AG04450 (cell line): Measurements from ENCODE around the gene HEPHL1. TPM values are rescaled to one million over a fixed set of nuclear protein-coding genes. Genes with fewer than 3 reads are reported as not detected.

Experiments
- CTCF ChIA-PET: fragments of 300-600, 350-600 bp; formaldehyde crosslinking; extraction: SDS; loops from one replicate; lab custom pipeline; 2022; ENCODE audit warnings: antibody characterized with exemption, inconsistent platforms; lab: Charles Lee
- POLR2A ChIA-PET: fragments of 350-600 bp; formaldehyde crosslinking; extraction: SDS; loops from one replicate; lab custom pipeline; 2021; ENCODE audit warnings: antibody characterized with exemption, inconsistent platforms; lab: Yijun Ruan, JAX
- DNase-seq: peaks from one replicate; pipeline ENCODE4 v3.0.0-alpha.2; 2011; ENCODE audit warnings: low read depth, low spot score
- H3K27ac ChIP-seq: one replicate; pipeline ENCODE4 v1.5.1; 2012; ENCODE audit warnings: low read depth, low read length, control low read depth
- H3K27me3 ChIP-seq: one replicate; pipeline ENCODE4 v1.6.0; 2012; ENCODE audit warnings: low read length; ENCODE audit not compliant: control insufficient read depth, insufficient read depth
- H3K4me3 ChIP-seq: 2 replicates; pipeline ENCODE4 v1.5.1; 2011; ENCODE audit warnings: mild to moderate bottlenecking, low read depth, low read length, control low read depth
- H3K9me3 ChIP-seq: 2 replicates; pipeline ENCODE4 v1.5.1; 2012; ENCODE audit warnings: low read length; ENCODE audit not compliant: control insufficient read depth, insufficient read depth
- polyA plus RNA-seq: library from polyadenylated mRNA; depleted of rRNA; stranded (reverse); fragments of >200 nt; gene quantifications from 2 replicates; pipeline ENCODE4 v1.2.3, GENCODE V29; 2011
- TF ChIP-seq, protein P1 (sequence below): IDR thresholded peaks from 2 replicates; pipeline ENCODE4 v1.5.1; 2011; ENCODE audit warnings: low read depth, low read length, control low read depth, inconsistent platforms

HEPHL1 gene
- polyA plus RNA-seq, 1 experiment: 0.02 TPM

DNA sequence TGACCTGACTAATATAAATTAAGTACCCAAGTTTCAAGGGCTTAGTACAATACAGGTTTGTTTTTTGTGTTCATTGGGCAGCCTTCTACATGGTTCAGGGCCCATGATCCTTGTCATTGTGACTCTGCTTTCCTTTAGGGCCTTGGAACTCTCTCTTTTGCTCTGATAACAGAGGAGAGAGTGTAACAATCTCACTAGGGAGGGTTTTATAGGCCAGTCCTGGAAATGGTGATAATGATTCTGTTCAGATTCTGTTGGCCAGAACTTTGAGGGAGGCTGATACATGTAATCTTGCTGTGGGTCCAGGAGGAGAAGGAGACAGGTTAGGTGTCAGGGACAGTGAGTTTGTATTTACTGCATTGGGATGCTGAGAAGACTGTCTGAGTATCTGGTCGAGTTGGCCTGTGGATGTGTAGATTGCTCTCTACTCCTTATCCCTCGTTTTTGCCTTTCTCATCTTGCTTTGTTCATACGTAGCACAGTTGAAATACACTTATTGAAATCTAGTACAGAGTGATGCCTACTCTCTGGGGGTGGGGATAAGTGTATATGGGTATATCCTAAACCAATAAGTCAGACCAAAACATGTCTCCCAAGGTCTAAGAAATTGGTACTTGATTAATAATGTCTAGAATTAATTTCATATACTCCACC, 37.5 kb upstream of the HEPHL1 start:
- Histone ChIP-seq H3K27me3 (peaks cover 7% of the 10 kb centered on the region), H3K9me3 (no peaks in the 10 kb centered on the region), H3K27ac (no peak overlapping the region), H3K4me3 (no peak overlapping the region)
- DNase-seq: no peak
- TF ChIP-seq, protein P1, sequence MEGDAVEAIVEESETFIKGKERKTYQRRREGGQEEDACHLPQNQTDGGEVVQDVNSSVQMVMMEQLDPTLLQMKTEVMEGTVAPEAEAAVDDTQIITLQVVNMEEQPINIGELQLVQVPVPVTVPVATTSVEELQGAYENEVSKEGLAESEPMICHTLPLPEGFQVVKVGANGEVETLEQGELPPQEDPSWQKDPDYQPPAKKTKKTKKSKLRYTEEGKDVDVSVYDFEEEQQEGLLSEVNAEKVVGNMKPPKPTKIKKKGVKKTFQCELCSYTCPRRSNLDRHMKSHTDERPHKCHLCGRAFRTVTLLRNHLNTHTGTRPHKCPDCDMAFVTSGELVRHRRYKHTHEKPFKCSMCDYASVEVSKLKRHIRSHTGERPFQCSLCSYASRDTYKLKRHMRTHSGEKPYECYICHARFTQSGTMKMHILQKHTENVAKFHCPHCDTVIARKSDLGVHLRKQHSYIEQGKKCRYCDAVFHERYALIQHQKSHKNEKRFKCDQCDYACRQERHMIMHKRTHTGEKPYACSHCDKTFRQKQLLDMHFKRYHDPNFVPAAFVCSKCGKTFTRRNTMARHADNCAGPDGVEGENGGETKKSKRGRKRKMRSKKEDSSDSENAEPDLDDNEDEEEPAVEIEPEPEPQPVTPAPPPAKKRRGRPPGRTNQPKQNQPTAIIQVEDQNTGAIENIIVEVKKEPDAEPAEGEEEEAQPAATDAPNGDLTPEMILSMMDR: no peak
- POLR2A ChIA-PET: no interaction called here
- CTCF ChIA-PET: no interaction called here

- Histone ChIP-seq H3K27ac (no peak overlapping the region), H3K9me3 (no peaks in the 10 kb centered on the region), H3K4me3 (no peak overlapping the region), H3K27me3 (peaks cover 5% of the 10 kb centered on the region)
- ChIA-PET POLR2A (no interaction called here), CTCF (interaction anchor here (0.5 to 1.3 kb wide), 2 partner anchors 13 to 149 kb away, joined by 3 read pairs; no protein-coding TSS in a partner anchor)
- DNase-seq: no peak
- TF ChIP-seq, protein P1: no peak
Measured at GRCh38 chr11:93984196-93984567, 37.0 kb upstream of the HEPHL1 start.

GRCh38 chr11:93984936-93985335, 36.2 kb upstream of the HEPHL1 start:
- no peaks in the 10 kb centered on the region for H3K9me3 ChIP-seq
- no peak overlapping the region for H3K4me3 ChIP-seq
- TF ChIP-seq, protein P1: no peak
- no peaks in the 10 kb centered on the region for H3K27me3 ChIP-seq
- CTCF ChIA-PET: interaction anchor here (0.5 to 1.3 kb wide), 3 partner anchors 14 to 150 kb away, joined by 3 read pairs; no protein-coding TSS in a partner anchor
- POLR2A ChIA-PET: no interaction called here
- DNase-seq: no peak
- no peak overlapping the region for H3K27ac ChIP-seq

- Histone ChIP-seq H3K9me3 (no peaks in the 10 kb centered on the region), H3K27me3 (no peaks in the 10 kb centered on the region), H3K4me3 (no peak overlapping the region), H3K27ac (no peak overlapping the region)
- ChIA-PET POLR2A (no interaction called here), CTCF (no interaction called here)
- TF ChIP-seq, protein P1: no peak
- DNase-seq: no peak
Measured at GRCh38 chr11:93986716-93987115, 34.4 kb upstream of the HEPHL1 start.

DNA sequence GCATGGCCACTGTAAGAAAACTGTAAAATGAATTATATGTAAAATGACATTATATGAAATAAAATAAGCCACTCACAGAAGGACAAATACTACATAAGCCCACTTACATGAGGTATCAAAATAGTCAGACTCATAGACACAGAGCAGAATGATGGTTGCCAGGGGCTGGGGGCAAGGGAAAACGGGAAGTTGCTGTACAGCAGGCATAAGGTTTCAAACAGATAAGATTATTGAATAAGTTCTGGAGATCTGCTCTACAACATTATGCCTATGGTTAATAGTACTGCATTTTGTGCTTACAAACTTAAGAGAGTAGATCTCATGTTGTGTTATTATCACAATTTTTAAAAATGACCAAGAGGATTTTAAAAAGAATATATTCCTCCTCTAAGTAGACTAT, 32.7 kb upstream of the HEPHL1 start:
- no peak for DNase-seq
- CTCF ChIA-PET: no interaction called here
- TF ChIP-seq, protein P1: no peak
- POLR2A ChIA-PET: no interaction called here
- Histone ChIP-seq H3K4me3 (no peak overlapping the region), H3K9me3 (peaks cover 2% of the 10 kb centered on the region; the same call in 1 of the 2 replicates), H3K27me3 (no peaks in the 10 kb centered on the region), H3K27ac (no peak overlapping the region)
